ENCODE results near the gene RABGGTA.

GRCh38 chr14:24296341-24297157, 25.2 kb upstream of the RABGGTA start:
- TF ChIP-seq POLR2AphosphoS5 (IDR thresholded peaks at IDR 0.05) (no peak), POLR2A (IDR thresholded peaks at IDR 0.05) (no peak)

Data from breast epithelium (tissue), 3 donors.